Aorta (tissue), 5 donors: ENCODE measurements around the gene KCNJ3. TPM values are rescaled to one million over a fixed set of nuclear protein-coding genes. Genes with fewer than 3 reads are reported as not detected.

Source experiments
- ATAC-seq: fragments of 200-7000 bp; cut with Tn5 transposase; one replicate; pipeline ENCODE4 v1.9.1; 2022; ENCODE audit warnings: moderate library complexity; ENCODE audit not compliant: low FRiP score
- DNase-seq, 2 donors: peaks; one replicate each; pipeline ENCODE4 v3.0.0-alpha.2; 2020
- H3K27ac ChIP-seq, 2 donors: one replicate each; pipeline ENCODE4 v1.5.1; 2013; ENCODE audit warnings: low read length in 2 of 2, mild to moderate bottlenecking in 2 of 2, moderate library complexity in 2 of 2, control low read depth in 1 of 2, inconsistent platforms in 1 of 2, low read depth in 1 of 2
- H3K27me3 ChIP-seq, 2 donors: one replicate each; pipeline ENCODE4 v1.6.1; 2013; ENCODE audit warnings: control low read depth in 1 of 2, low read length in 1 of 2, mild to moderate bottlenecking in 1 of 2, moderate library complexity in 1 of 2; ENCODE audit not compliant: insufficient read depth in 2 of 2, control insufficient read depth in 1 of 2
- H3K36me3 ChIP-seq, 2 donors: one replicate each; pipeline ENCODE4 v1.6.1; 2013; ENCODE audit warnings: control low read depth in 1 of 2, low read length in 1 of 2, mild to moderate bottlenecking in 1 of 2; ENCODE audit not compliant: insufficient read depth in 2 of 2, control insufficient read depth in 1 of 2
- H3K4me1 ChIP-seq, 2 donors: one replicate each; pipeline ENCODE4 v1.6.1; 2013; ENCODE audit warnings: low read length in 2 of 2, control low read depth in 1 of 2, mild to moderate bottlenecking in 1 of 2, moderate library complexity in 1 of 2; ENCODE audit not compliant: insufficient read depth in 2 of 2, control insufficient read depth in 1 of 2
- H3K4me3 ChIP-seq, 2 donors: one replicate each; pipeline ENCODE4 v1.5.1; 2013; ENCODE audit warnings: low read length in 2 of 2, control low read depth in 1 of 2, mild to moderate bottlenecking in 1 of 2
- H3K9me3 ChIP-seq: one replicate; pipeline ENCODE4 v1.6.1; 2013; ENCODE audit warnings: mild to moderate bottlenecking, low read length; ENCODE audit not compliant: control insufficient read depth
- WGBS, 2 donors: extraction: QIAGEN DNeasy Blood & Tissue Kit; methylation state at CpG; one replicate each; pipeline ENCODE4 v1.1.7; 2013; 5-methylcytosine and 5-hydroxymethylcytosine counted together
- intact Hi-C, 2 donors: fragments of 100-400 bp; cut with DNase I; formaldehyde crosslinking; loops; one replicate each; pipeline versions ENCODE4 v1.14.2 to v1.15.0; 2022
- long read RNA-seq, 2 donors: library from polyadenylated mRNA; unstranded; transcript quantifications; one replicate each; pipeline ENCODE4 v2.0.0, GENCODE V29; 2020 to 2021
- polyA plus RNA-seq, 2 donors: library from polyadenylated mRNA; stranded (reverse); fragments of 200-250 nt; gene quantifications; one replicate each; pipeline ENCODE4 v1.2.3, GENCODE V29; 2013
- total RNA-seq, 2 donors: library from RNA; stranded (reverse); fragmentation: NEBNext Ultra II Directional; extraction: Animal tissue kit (Norgen Biotek cat#: 25700); gene quantifications; one replicate each; pipeline ENCODE4 v1.2.1, GENCODE V29; 2021
- donor health status: healthy with polysubstance abuse.
- donor health status: Bipolar disorder and iron deficiency.
- donor health status: DM: no; HTN: no; CAD: no.
- donor health status: DM: no; HTN: no; CAD: no.
- donor health status: DM: yes; HTN: yes; CAD: no.

KCNJ3 gene, protein sequence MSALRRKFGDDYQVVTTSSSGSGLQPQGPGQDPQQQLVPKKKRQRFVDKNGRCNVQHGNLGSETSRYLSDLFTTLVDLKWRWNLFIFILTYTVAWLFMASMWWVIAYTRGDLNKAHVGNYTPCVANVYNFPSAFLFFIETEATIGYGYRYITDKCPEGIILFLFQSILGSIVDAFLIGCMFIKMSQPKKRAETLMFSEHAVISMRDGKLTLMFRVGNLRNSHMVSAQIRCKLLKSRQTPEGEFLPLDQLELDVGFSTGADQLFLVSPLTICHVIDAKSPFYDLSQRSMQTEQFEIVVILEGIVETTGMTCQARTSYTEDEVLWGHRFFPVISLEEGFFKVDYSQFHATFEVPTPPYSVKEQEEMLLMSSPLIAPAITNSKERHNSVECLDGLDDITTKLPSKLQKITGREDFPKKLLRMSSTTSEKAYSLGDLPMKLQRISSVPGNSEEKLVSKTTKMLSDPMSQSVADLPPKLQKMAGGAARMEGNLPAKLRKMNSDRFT
- total RNA-seq: 1 to 10 TPM; 1.6 to 5.1 TPM
- 1 to 10 TPM in 1 of 2 donors, under 1 TPM in 1; 0.69 to 1.9 TPM for polyA plus RNA-seq
- long read RNA-seq, donor 1, partial matches to known transcripts: 0 of 1 reads
- long read RNA-seq, donor 1, other reads (novel, unspliced or antisense): 1 of 1 reads
- long read RNA-seq, donor 2, partial matches to known transcripts: 1 of 3 reads
- long read RNA-seq, donor 2, other reads (novel, unspliced or antisense): 2 of 3 reads

DNA sequence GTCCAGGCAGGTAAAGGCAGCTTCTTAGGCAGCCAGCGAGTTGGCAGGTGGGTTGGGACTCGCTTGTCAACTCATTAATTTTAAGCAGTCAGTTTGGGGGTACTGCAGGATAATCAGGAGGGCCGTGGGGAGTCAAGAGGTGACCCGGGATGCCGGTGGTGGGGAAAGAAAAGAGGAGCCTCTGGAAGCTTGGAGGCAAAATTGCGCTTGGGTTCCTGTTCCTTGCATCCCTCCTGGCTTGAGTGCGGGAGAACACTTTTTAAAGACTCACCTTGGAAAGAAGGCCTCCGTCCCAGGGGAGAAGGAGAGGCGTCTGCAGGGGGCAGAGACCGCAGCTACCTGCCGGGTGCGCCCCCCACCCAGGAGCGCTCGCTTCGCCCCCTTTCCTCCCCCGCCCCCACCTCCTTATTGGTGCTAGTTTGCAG lies at the start of gene KCNJ3:
Gene KCNJ3 (plus strand): TSS at position 400 of the 425 bp plus-strand sequence. CDS start 81 bp downstream, outside the sequence.
- no peaks in the 10 kb centered on the region for H3K27me3 ChIP-seq
- no peaks in the 10 kb centered on the region for H3K4me1 ChIP-seq
- no peak within 1 kb of the TSS for H3K27ac ChIP-seq
- ATAC-seq: peak; percentile 24
- peak within 1 kb of the TSS; percentile 50 to 72 for H3K4me3 ChIP-seq
- no peaks in the 10 kb centered on the region for H3K36me3 ChIP-seq
- H3K9me3 ChIP-seq: no peaks in the 10 kb centered on the region
- peak in 1 of 2 donors; percentile 72 for DNase-seq
- WGBS, 2 donors: 0 to 2% methylated on average over 13 to 16 of the region's 16 CpGs
- intact Hi-C loops: loop anchor here in 1 of 2 donors (5.0 kb wide), 2 partner anchors 76 to 166 kb away; no protein-coding TSS in a partner anchor

- intact Hi-C loops: no loop called here
- DNase-seq: no peak
- no peaks in the 10 kb centered on the region for H3K27me3 ChIP-seq
Observed at GRCh38 chr2:154655499-154655898, 43.0 kb upstream of the KCNJ3 start.

DNA sequence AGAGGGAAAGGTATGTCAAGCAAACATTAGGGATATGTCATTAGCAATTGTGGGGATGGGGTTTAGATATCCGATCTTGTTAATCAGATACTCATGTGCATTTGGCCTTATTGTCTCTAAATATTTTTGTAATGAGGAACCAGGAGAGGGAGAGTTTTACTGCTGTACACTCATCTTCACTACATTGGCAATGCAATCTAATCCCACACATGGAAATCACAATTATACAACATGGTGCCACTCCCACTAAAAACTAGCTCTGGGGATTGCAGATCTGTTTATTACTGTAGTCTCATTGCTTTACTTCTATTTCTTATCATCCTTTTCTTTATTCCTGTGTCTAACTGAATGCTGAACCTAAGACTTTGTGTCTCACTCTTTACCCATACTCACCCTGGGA lies 39.6 kb upstream of the KCNJ3 start:
- no peaks in the 10 kb centered on the region for H3K27me3 ChIP-seq
- no peak overlapping the region for H3K4me3 ChIP-seq
- H3K9me3 ChIP-seq: no peaks in the 10 kb centered on the region
- no peak overlapping the region for H3K27ac ChIP-seq
- H3K4me1 ChIP-seq: no peaks in the 10 kb centered on the region
- 94 to 98% methylated on average over 1 of the region's 1 CpG for WGBS, 2 donors
- no peak for ATAC-seq
- intact Hi-C loops: no loop called here
- H3K36me3 ChIP-seq: no peaks in the 10 kb centered on the region
- DNase-seq: no peak

More at GRCh38 chr2:154655499-154655898, 43.0 kb upstream of the KCNJ3 start:
- no peaks in the 10 kb centered on the region for H3K36me3 ChIP-seq
- no peaks in the 10 kb centered on the region for H3K4me1 ChIP-seq
- no peaks in the 10 kb centered on the region for H3K9me3 ChIP-seq
- no peak overlapping the region for H3K27ac ChIP-seq
- H3K4me3 ChIP-seq: no peak overlapping the region
- ATAC-seq: no peak

DNA sequence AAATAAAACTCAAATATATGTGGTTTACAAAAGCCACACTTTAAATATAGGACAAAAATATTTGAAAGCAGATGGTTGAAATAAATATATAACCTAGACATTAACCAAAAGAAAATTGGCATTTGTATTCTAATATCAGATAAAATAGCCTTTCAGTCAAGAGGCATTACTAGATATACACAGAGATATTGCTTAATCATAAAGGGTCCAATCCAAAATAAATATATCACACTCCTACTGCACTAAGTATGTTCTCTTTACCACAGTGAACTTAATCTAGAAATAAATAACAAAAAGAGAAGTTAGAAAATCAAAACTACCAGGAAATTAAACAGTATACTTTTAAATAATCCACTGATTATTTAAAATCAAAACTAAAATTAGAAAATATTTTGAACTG lies 34.2 kb upstream of the KCNJ3 start:
- Histone ChIP-seq H3K27me3 (no peaks in the 10 kb centered on the region), H3K4me3 (no peak overlapping the region), H3K9me3 (no peaks in the 10 kb centered on the region), H3K27ac (no peak overlapping the region), H3K4me1 (no peaks in the 10 kb centered on the region), H3K36me3 (no peaks in the 10 kb centered on the region)
- DNase-seq: no peak
- no peak for ATAC-seq
- intact Hi-C loops: no loop called here

DNA sequence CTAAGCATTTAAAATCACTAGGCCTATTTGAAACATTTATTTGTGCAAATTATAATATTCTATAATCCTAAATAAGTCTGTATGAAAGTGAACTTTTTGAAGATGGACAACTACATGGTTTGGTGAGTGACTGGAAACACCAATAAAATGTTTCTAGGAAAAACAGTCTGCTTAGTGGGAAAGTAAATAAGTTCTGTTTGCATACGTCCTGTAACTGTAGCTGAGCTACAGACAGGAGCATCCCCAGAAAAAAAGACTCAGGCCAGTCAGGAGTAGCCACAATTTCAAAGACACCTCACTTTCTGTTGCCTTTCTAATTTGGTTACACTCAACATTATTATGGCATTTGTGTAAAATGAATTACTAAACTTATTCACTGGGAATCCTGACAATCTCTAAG lies 28.4 kb upstream of the KCNJ3 start:
- Histone ChIP-seq H3K27ac (no peak overlapping the region), H3K4me1 (no peaks in the 10 kb centered on the region), H3K9me3 (no peaks in the 10 kb centered on the region), H3K27me3 (no peaks in the 10 kb centered on the region), H3K4me3 (no peak overlapping the region), H3K36me3 (no peaks in the 10 kb centered on the region)
- DNase-seq (no peak), ATAC-seq (no peak)
- 68 to 70% methylated on average over 1 of the region's 1 CpG for WGBS, 2 donors
- intact Hi-C loops: no loop called here

DNA sequence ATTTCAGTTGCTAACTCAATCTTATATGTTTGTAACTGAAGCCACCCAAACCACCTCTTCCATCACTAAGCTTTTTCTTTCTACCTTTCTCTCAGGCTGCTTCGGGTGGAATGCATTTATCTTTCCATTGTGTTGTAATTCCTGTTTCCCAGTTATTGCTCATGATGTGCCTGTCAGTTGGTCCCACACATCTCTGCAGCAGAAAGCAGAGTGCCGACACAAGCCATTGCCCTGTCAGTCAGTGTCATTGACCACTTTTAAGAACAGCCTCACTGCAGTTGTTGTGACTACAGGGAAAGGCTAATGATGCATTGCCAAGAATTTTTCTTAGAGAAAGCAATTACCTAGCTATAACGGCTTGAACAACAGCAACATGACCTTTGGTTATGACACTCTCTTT lies 24.8 kb upstream of the KCNJ3 start:
- DNase-seq (no peak), ATAC-seq (no peak)
- WGBS, 2 donors: 83 to 86% methylated on average over 3 of the region's 3 CpGs
- H3K4me1 ChIP-seq: no peaks in the 10 kb centered on the region
- H3K4me3 ChIP-seq: no peak overlapping the region
- H3K27ac ChIP-seq: no peak overlapping the region
- no peaks in the 10 kb centered on the region for H3K9me3 ChIP-seq
- H3K27me3 ChIP-seq: no peaks in the 10 kb centered on the region
- intact Hi-C loops: no loop called here
- H3K36me3 ChIP-seq: no peaks in the 10 kb centered on the region

- DNase-seq (no peak), ATAC-seq (no peak)
- Histone ChIP-seq H3K9me3 (no peaks in the 10 kb centered on the region), H3K4me3 (no peak overlapping the region), H3K27ac (no peak overlapping the region), H3K27me3 (no peaks in the 10 kb centered on the region), H3K36me3 (no peaks in the 10 kb centered on the region), H3K4me1 (no peaks in the 10 kb centered on the region)
- WGBS, 2 donors: 82 to 87% methylated on average over 3 of the region's 3 CpGs
- intact Hi-C loops: no loop called here
Observed at GRCh38 chr2:154677401-154677800, 21.1 kb upstream of the KCNJ3 start.

DNA sequence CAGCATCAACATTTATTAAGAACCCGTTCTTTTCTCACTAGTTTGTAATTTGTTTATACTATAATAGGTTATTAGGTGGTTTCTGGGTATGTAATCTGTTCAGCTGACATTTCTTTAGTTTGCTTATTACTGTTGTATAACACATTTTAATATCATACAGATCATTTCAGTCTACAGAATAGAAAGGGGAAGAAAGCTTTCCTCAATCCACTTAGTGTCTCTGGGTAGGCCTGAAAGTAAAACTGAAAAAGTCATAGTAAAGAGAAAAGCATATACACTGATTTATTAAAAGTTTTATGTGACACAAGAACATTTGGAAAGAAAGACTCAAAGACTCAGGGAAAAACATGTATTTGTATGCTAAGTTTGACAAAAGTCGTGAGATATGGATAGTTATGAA lies 16.8 kb upstream of the KCNJ3 start:
- Histone ChIP-seq H3K4me3 (no peak overlapping the region), H3K36me3 (no peaks in the 10 kb centered on the region), H3K27me3 (no peaks in the 10 kb centered on the region), H3K27ac (no peak overlapping the region), H3K9me3 (no peaks in the 10 kb centered on the region), H3K4me1 (no peaks in the 10 kb centered on the region)
- ATAC-seq (no peak), DNase-seq (no peak)
- intact Hi-C loops: no loop called here
- WGBS, 2 donors: 93 to 95% methylated on average over 2 of the region's 2 CpGs

DNA sequence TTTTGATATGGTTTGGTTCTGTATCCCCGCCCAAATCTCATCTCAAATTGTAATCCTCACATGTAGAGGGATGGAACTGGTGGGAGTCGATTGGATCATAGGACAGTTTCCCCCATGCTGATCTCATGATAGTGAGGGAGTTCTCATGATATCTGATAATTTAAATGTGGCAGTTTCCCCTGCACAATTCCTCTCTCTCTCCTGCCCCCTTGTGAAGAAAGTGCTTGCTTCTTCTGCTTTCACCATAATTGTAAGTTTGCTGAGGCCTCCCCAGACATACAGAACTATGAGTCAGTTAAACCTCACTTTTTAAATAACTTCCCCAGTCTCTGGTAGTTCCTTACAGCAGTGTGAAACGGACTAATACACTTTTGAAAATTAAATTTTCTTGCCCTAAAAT lies 12.3 kb upstream of the KCNJ3 start:
- no peak for DNase-seq
- no peak overlapping the region for H3K27ac ChIP-seq
- intact Hi-C loops: loop anchor here in 1 of 2 donors (5.0 kb wide), 1 partner anchor 49 kb away; no protein-coding TSS in a partner anchor
- no peak for ATAC-seq
- H3K9me3 ChIP-seq: no peaks in the 10 kb centered on the region
- no peak overlapping the region for H3K4me3 ChIP-seq
- H3K36me3 ChIP-seq: no peaks in the 10 kb centered on the region
- no peaks in the 10 kb centered on the region for H3K4me1 ChIP-seq
- 82 to 92% methylated on average over 3 of the region's 3 CpGs for WGBS, 2 donors
- no peaks in the 10 kb centered on the region for H3K27me3 ChIP-seq
